ENCODE data around the gene OR5AP2. TPM values are rescaled to one million over a fixed set of nuclear protein-coding genes. Genes with fewer than 3 reads are reported as not detected.

Gene OR5AP2
- total RNA-seq, 3 donors from 2014 or later (not counting 1 experiment from before 2014, with no cell fraction given): not detected

GRCh38 chr11:56636861-56637260 is 5.4 kb downstream of the OR5AP2 start:
- H3K36me3 ChIP-seq (ENCODE audit: control insufficient read depth, insufficient read depth, low read length): no peaks in the 10 kb centered on the region
- H3K9me3 Mint-ChIP-seq: peaks cover 7 to 11% of the 10 kb centered on the region in 2 donors
- no peaks in the 10 kb centered on the region for H3K4me1 Mint-ChIP-seq
- no peaks in the 10 kb centered on the region for H3K27me3 ChIP-seq (ENCODE audit: control insufficient read depth, insufficient read depth, low read length)
- peaks cover 8% of the 10 kb centered on the region for H3K9me3 ChIP-seq (ENCODE audit: control insufficient read depth, insufficient read depth, low read length)
- no peak overlapping the region for H3K4me3 Mint-ChIP-seq
- 72% methylated on average over 2 of the region's 2 CpGs for WGBS (ENCODE audit: insufficient coverage)
- no peak for TF ChIP-seq CTCF (IDR thresholded peaks at IDR 0.05)
- intact Hi-C loops (cut with micrococcal nuclease): no loop called here
- H3K4me1 ChIP-seq (ENCODE audit: control insufficient read depth, insufficient read depth, low read length): no peaks in the 10 kb centered on the region
- no peak overlapping the region for H3K27ac ChIP-seq (ENCODE audit: low read length)
- no peaks in the 10 kb centered on the region for H3K27me3 Mint-ChIP-seq (ENCODE audit: low read depth in 2 of 2)
- no peak overlapping the region for H3K4me3 ChIP-seq (ENCODE audit: low read length)
- DNase-seq (no peak), ATAC-seq (no peak)
- H3K36me3 Mint-ChIP-seq: no peaks in the 10 kb centered on the region
- no peak overlapping the region for H3K27ac Mint-ChIP-seq

DNA sequence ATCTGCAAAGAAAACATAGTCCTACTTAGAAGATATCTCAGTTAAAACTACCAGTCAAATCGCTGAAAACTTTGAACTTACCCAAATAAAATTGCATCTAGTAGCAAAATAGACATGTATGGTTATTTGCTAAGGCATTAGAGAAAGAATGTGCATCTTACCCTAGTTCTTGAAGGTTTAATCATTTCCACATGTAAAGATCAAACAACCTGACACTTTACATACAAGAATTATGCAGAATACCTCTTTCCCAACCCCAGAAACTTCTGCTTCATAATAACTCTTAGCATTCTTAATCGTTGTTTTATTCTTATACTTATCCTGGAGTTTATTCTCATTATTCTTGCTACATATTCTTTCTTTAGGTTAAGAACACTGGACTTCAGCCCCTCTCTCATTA is 9.9 kb downstream of the OR5AP2 start:
- H3K9me3 Mint-ChIP-seq: peaks cover 9 to 11% of the 10 kb centered on the region in 2 donors
- no peaks in the 10 kb centered on the region for H3K4me1 Mint-ChIP-seq
- ATAC-seq (no peak), DNase-seq (no peak)
- H3K27ac Mint-ChIP-seq: no peak overlapping the region
- Histone ChIP-seq H3K36me3 (ENCODE audit: control insufficient read depth, insufficient read depth, low read length) (no peaks in the 10 kb centered on the region), H3K27ac (ENCODE audit: low read length) (no peak overlapping the region), H3K4me3 (ENCODE audit: low read length) (no peak overlapping the region), H3K4me1 (ENCODE audit: control insufficient read depth, insufficient read depth, low read length) (no peaks in the 10 kb centered on the region), H3K27me3 (ENCODE audit: control insufficient read depth, insufficient read depth, low read length) (no peaks in the 10 kb centered on the region), H3K9me3 (ENCODE audit: control insufficient read depth, insufficient read depth, low read length) (no peaks in the 10 kb centered on the region)
- H3K4me3 Mint-ChIP-seq: no peak overlapping the region
- WGBS (ENCODE audit: insufficient coverage): 89% methylated on average over 1 of the region's 2 CpGs
- H3K27me3 Mint-ChIP-seq (ENCODE audit: low read depth in 2 of 2): no peaks in the 10 kb centered on the region
- no peak for TF ChIP-seq CTCF (IDR thresholded peaks at IDR 0.05)
- H3K36me3 Mint-ChIP-seq: no peaks in the 10 kb centered on the region
- intact Hi-C loops (cut with micrococcal nuclease): no loop called here

DNA sequence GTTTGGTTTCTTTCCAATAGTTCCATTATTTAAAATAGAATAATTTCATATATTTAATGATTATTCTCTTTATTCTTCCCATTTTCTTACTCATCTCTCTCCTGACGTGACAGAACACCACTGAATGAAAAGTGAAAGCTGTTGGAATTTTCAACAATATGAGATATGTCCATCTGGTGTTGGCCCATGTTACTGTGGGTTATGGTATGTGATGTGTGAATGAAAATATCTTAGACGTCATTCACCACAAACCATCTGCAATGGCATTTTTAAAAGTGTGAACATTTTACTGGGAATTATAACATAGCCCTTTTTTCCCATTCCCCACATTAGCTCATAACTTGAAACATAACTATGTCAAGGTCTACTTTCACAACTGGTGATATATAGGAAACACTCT is 16.3 kb downstream of the OR5AP2 start:
- no peaks in the 10 kb centered on the region for H3K36me3 ChIP-seq (ENCODE audit: control insufficient read depth, insufficient read depth, low read length)
- Mint-ChIP-seq H3K4me1 (no peaks in the 10 kb centered on the region), H3K27ac (no peak overlapping the region), H3K9me3 (peaks cover 4 to 5% of the 10 kb centered on the region in 2 donors), H3K27me3 (ENCODE audit: low read depth in 2 of 2) (no peaks in the 10 kb centered on the region), H3K4me3 (no peak overlapping the region), H3K36me3 (no peaks in the 10 kb centered on the region)
- no peaks in the 10 kb centered on the region for H3K4me1 ChIP-seq (ENCODE audit: control insufficient read depth, insufficient read depth, low read length)
- no peaks in the 10 kb centered on the region for H3K9me3 ChIP-seq (ENCODE audit: control insufficient read depth, insufficient read depth, low read length)
- DNase-seq: no peak
- no peaks in the 10 kb centered on the region for H3K27me3 ChIP-seq (ENCODE audit: control insufficient read depth, insufficient read depth, low read length)
- no peak overlapping the region for H3K27ac ChIP-seq (ENCODE audit: low read length)
- TF ChIP-seq CTCF (IDR thresholded peaks at IDR 0.05): no peak
- ATAC-seq: no peak
- intact Hi-C loops (cut with micrococcal nuclease): no loop called here
- no peak overlapping the region for H3K4me3 ChIP-seq (ENCODE audit: low read length)
- no CpG with 5 or more reads among the region's 2 CpGs for WGBS (ENCODE audit: insufficient coverage)

GRCh38 chr11:56624661-56625110 is 17.6 kb downstream of the OR5AP2 start:
- 33% methylated on average over 1 of the region's 3 CpGs for WGBS (ENCODE audit: insufficient coverage)
- ATAC-seq: no peak

More at GRCh38 chr11:56624661-56625110, 17.6 kb downstream of the OR5AP2 start:
- no peak for DNase-seq
- Histone ChIP-seq H3K36me3 (ENCODE audit: control insufficient read depth, insufficient read depth, low read length) (no peaks in the 10 kb centered on the region), H3K4me3 (ENCODE audit: low read length) (no peak overlapping the region), H3K27ac (ENCODE audit: low read length) (no peak overlapping the region), H3K9me3 (ENCODE audit: control insufficient read depth, insufficient read depth, low read length) (no peaks in the 10 kb centered on the region), H3K4me1 (ENCODE audit: control insufficient read depth, insufficient read depth, low read length) (no peaks in the 10 kb centered on the region), H3K27me3 (ENCODE audit: control insufficient read depth, insufficient read depth, low read length) (no peaks in the 10 kb centered on the region)
- no peak overlapping the region for H3K4me3 Mint-ChIP-seq
- peaks cover 8 to 10% of the 10 kb centered on the region in 2 donors for H3K9me3 Mint-ChIP-seq
- no peak for TF ChIP-seq CTCF (IDR thresholded peaks at IDR 0.05)
- no peaks in the 10 kb centered on the region for H3K27me3 Mint-ChIP-seq (ENCODE audit: low read depth in 2 of 2)
- intact Hi-C loops (cut with micrococcal nuclease): no loop called here
- H3K27ac Mint-ChIP-seq: no peak overlapping the region
- H3K36me3 Mint-ChIP-seq: no peaks in the 10 kb centered on the region
- H3K4me1 Mint-ChIP-seq: no peaks in the 10 kb centered on the region

Data from natural killer cell (primary cell).